Astrocyte of the cerebellum (primary cell): ENCODE results near the gene C12orf42.

Source experiments
- DNase-seq: peaks from one replicate; pipeline ENCODE4 v3.0.0-alpha.2; 2011; ENCODE audit warnings: low read depth
- H3K4me3 ChIP-seq: 2 replicates; pipeline ENCODE4 v1.5.1; 2011; ENCODE audit warnings: mild to moderate bottlenecking, low read depth, low read length, moderate library complexity
- in situ Hi-C: cut with HindIII; loops from 2 replicates; pipeline ENCODE4 v1.10.0; 2017; ENCODE audit warnings: low sequenced_read_pairs
- TF ChIP-seq, protein P1 (sequence below): IDR thresholded peaks from 2 replicates; pipeline ENCODE4 v1.5.1; 2012; ENCODE audit warnings: low read length, low read depth, moderate library complexity, mild to moderate bottlenecking; ENCODE audit errors: missing control alignments

The C12orf42 gene

DNA sequence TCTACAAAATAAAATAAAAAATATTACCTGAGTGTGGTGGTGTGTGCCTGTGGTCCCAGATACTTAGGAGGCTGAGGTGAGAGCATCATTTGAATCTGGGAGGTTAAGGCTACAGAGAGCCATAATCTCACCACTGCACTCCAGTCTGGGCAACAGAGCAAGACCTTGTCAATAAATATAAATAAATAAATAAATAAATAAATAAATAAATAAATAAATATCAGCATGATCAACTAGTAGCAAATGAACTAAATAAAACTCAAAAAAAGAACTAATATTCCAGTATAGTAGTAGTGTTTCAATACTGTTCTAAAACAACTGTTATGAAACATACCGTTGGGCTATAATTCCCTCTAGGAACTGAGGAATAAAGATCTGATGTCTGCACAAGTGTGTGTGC, 74.4 kb downstream of the C12orf42 start:
- H3K4me3 ChIP-seq: no peak overlapping the region

DNA sequence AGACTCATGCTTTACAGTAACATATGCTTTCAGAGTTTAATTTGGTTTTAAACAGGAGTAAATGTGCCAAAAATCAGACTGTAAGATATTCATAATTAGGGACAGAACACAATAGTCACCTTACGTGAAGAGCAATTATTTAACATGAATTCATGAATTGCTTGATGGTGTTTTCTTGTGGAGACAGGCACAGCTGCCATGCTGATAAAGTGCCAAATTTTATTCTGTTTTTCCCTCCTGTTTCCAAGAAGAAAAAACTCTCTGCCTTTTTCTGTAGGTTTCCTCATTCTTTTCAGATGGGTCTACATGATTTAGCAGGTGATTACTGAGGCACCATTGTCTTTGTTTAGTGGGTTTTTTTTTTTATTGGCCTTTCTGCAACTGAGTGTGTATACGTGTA, 80.1 kb downstream of the C12orf42 start:
- H3K4me3 ChIP-seq: no peak overlapping the region
- TF ChIP-seq, protein P1, sequence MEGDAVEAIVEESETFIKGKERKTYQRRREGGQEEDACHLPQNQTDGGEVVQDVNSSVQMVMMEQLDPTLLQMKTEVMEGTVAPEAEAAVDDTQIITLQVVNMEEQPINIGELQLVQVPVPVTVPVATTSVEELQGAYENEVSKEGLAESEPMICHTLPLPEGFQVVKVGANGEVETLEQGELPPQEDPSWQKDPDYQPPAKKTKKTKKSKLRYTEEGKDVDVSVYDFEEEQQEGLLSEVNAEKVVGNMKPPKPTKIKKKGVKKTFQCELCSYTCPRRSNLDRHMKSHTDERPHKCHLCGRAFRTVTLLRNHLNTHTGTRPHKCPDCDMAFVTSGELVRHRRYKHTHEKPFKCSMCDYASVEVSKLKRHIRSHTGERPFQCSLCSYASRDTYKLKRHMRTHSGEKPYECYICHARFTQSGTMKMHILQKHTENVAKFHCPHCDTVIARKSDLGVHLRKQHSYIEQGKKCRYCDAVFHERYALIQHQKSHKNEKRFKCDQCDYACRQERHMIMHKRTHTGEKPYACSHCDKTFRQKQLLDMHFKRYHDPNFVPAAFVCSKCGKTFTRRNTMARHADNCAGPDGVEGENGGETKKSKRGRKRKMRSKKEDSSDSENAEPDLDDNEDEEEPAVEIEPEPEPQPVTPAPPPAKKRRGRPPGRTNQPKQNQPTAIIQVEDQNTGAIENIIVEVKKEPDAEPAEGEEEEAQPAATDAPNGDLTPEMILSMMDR: no peak
- in situ Hi-C loops: no loop called here
- no peak for DNase-seq

More for the DNA sequence above, 74.4 kb downstream of the C12orf42 start:
- in situ Hi-C loops: no loop called here
- DNase-seq: no peak
- TF ChIP-seq, protein P1: no peak

DNA sequence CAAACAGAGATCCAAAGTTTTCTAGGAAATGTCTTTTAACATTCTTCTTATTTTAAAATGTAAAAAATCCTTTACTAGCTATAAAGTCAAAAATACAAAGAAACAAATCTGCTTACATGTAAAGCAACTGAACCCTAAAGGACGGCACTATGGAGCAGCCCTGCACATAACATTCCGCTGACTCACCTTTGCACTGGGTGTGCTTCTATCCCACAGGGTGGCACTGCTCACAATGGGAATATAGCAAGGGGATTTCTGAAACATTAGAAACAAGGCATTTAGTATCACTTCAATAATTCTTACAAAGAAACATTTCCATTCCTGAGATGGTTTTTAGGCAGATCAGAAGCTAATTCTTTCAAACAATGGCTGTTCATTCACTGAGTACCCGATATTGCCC, 94.3 kb downstream of the C12orf42 start:
- in situ Hi-C loops: no loop called here
- TF ChIP-seq, protein P1: no peak
- no peak for DNase-seq
- no peak overlapping the region for H3K4me3 ChIP-seq

- no peak for DNase-seq
- no peak overlapping the region for H3K4me3 ChIP-seq
- in situ Hi-C loops: no loop called here
- TF ChIP-seq, protein P1: no peak
Observed at GRCh38 chr12:103399986-103400385, 95.8 kb downstream of the C12orf42 start.

GRCh38 chr12:103397536-103397935, 98.2 kb downstream of the C12orf42 start:
- H3K4me3 ChIP-seq: no peak overlapping the region
- in situ Hi-C loops: no loop called here
- TF ChIP-seq, protein P1: no peak
- no peak for DNase-seq

DNA sequence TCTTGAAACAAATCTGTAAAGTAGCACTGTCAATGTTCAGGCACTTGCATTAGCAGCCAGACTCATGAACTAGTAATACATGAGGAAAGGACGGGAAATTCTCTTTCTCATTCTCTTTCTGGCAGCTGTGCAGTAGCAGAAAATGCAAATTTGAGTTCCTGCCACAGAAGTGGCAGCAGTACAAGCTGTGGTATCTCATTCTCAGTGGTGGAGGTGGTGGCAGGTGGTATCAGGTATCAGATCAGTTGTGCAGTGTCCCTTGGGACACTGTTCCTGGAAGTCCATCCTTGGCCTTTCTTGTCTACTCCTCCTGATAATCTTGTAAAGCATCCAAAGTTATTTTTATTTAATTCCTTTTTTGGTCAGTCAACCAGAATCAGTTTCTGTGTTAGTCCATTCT, 103.0 kb downstream of the C12orf42 start:
- in situ Hi-C loops: no loop called here
- DNase-seq: no peak
- H3K4me3 ChIP-seq: no peak overlapping the region
- TF ChIP-seq, protein P1: no peak

DNA sequence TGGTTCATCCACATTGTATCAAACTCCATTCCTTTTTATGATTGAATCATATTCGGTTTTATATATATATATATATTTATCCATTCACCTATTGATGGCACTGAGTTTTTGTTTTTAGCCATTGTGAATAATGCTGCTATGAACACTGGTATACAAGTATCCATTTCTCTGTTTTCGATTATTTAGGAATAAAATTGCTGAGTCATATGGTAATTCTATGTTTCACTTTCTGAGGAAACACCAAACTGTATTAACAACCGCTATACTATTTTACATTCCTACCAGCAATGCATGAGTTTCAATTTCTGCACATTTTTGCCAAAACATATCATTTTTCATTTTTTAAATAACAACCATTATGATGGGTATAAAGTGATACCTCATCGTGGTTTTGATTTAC, 104.7 kb downstream of the C12orf42 start:
- in situ Hi-C loops: no loop called here
- TF ChIP-seq, protein P1: no peak
- no peak overlapping the region for H3K4me3 ChIP-seq
- no peak for DNase-seq
